Prostate gland (tissue), 1 donor: Measurements from ENCODE around the gene GBP2.

Experiments used
- POLR2A ChIP-seq: fragments of 450-650 bp; IDR thresholded peaks from one replicate; pipeline ENCODE4 v1.6.1; 2016; ENCODE audit warnings: antibody characterized with exemption, mild to moderate bottlenecking
- POLR2AphosphoS5 ChIP-seq: sonication (generic); formaldehyde crosslinking; IDR thresholded peaks from one replicate; pipeline ENCODE4 v1.6.1; 2017; ENCODE audit warnings: antibody characterized with exemption

DNA sequence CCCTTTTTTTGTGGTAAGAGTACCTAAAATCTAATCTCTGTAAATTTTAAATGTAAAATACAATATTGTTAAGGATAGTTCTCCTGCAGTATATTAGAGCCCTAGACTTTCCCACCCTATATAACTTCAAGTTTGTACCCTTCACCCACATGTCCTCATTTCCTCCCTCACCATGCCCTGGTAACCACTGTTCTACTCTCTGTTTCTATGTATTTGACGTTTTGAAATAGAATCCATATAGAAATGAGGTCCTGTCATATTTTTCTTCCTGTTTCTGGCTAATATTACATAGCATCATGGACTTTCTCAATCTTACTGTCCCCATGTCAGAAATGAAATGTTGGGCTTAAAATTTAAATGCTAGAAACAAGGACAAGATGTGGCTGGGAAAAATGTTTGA, 25.1 kb upstream of the GBP2 start:
- TF ChIP-seq POLR2A, result no peak
- no peak for TF ChIP-seq POLR2AphosphoS5
